SK-N-SH (cell line): Measurements from ENCODE around the gene LRRC1. TPM values are rescaled to one million over a fixed set of nuclear protein-coding genes. Genes with fewer than 3 reads are reported as not detected.

Experiments
- CTCF ChIA-PET: fragments of 300-600, 350-600 bp; formaldehyde crosslinking; extraction: SDS; loops from one replicate; lab custom pipeline; 2021; lab: Yijun Ruan, JAX
- POLR2A ChIA-PET: fragments of 350-600 bp; sonication (Branson Sonifier 250); formaldehyde crosslinking; extraction: SDS; loops from one replicate; lab custom pipeline; 2020; ENCODE audit warnings: antibody characterized with exemption, inconsistent platforms; lab: Yijun Ruan, JAX
- DNase-seq: peaks from one replicate; pipeline ENCODE4 v3.0.0; 2012
- H2AFZ ChIP-seq: fragments of 200-600 bp; sonication (generic); 2 replicates; pipeline ENCODE4 v1.8.1; 2016; ENCODE audit warnings: antibody characterized with exemption, mild to moderate bottlenecking, low read depth
- H3F3A ChIP-seq: fragments of 200-600 bp; sonication (generic); replicated peaks from 2 replicates; pipeline ENCODE3; 2016; ENCODE audit warnings: antibody characterized with exemption, mild to moderate bottlenecking; ENCODE audit not compliant: insufficient read depth
- H3K27ac ChIP-seq, 2 experiments: fragments of 200-500 bp in 1 of 2; fragments of 200-600 bp in 1 of 2; sonication (Bioruptor generic) in 1 of 2; sonication (generic), shearing (Covaris generic) in 1 of 2; 2 replicates each; pipeline versions ENCODE4 v1.5.1 to v1.6.1; 2014 to 2016; ENCODE audit warnings: low read depth in 2 of 2, inconsistent platforms in 1 of 2, low read length in 1 of 2, mild to moderate bottlenecking in 1 of 2, mixed read lengths in 1 of 2
- H3K27me3 ChIP-seq: fragments of 200-600 bp; sonication (generic), shearing (Covaris generic); 2 replicates; pipeline ENCODE4 v1.6.1; 2016; ENCODE audit warnings: mixed run types; ENCODE audit not compliant: insufficient read depth
- H3K36me3 ChIP-seq, 2 experiments: fragments of 200-500 bp in 1 of 2; fragments of 200-600 bp in 1 of 2; sonication (Bioruptor generic) in 1 of 2; sonication (generic) in 1 of 2; replicated peaks in 1 of 2; 2 replicates each; pipeline versions ENCODE3 to v1.5.1; 2014 to 2016; ENCODE audit warnings: low read length in 1 of 2, mild to moderate bottlenecking in 1 of 2; ENCODE audit not compliant: insufficient read depth in 2 of 2, control insufficient read depth in 1 of 2
- H3K4me1 ChIP-seq, 2 experiments: fragments of 200-500 bp in 1 of 2; fragments of 200-600 bp in 1 of 2; sonication (Bioruptor generic) in 1 of 2; sonication (generic), shearing (Covaris generic) in 1 of 2; 2 replicates each; pipeline versions ENCODE4 v1.5.1 to v1.6.1; 2014 to 2016; ENCODE audit warnings: low read depth in 1 of 2, low read length in 1 of 2, mixed run types in 1 of 2; ENCODE audit not compliant: insufficient read depth in 2 of 2, control insufficient read depth in 1 of 2
- H3K4me2 ChIP-seq: fragments of 200-600 bp; sonication (generic), shearing (Covaris generic); 2 replicates; pipeline ENCODE4 v1.6.1; 2017; ENCODE audit warnings: mixed run types
- H3K4me3 ChIP-seq, 2 experiments: fragments of 200-500 bp in 1 of 2; fragments of 200-600 bp in 1 of 2; sonication (Bioruptor generic) in 1 of 2; sonication (generic), shearing (Covaris generic) in 1 of 2; 2 replicates each; pipeline versions ENCODE4 v1.5.1 to v1.8.1; 2014 to 2016; ENCODE audit warnings: low read depth in 2 of 2, inconsistent platforms in 1 of 2, low read length in 1 of 2, mild to moderate bottlenecking in 1 of 2, mixed read lengths in 1 of 2, moderate library complexity in 1 of 2
- H3K79me2 ChIP-seq: fragments of 200-600 bp; sonication (generic); 2 replicates; pipeline ENCODE4 v1.8.1; 2017; ENCODE audit warnings: mild to moderate bottlenecking; ENCODE audit not compliant: insufficient read depth
- H3K9ac ChIP-seq: fragments of 200-600 bp; sonication (generic); 2 replicates; pipeline ENCODE4 v1.6.1; 2017; ENCODE audit warnings: mixed run types
- H3K9me2 ChIP-seq: fragments of 200-600 bp; sonication (generic); 2 replicates; pipeline ENCODE4 v1.6.1; 2017; ENCODE audit warnings: mixed run types
- H3K9me3 ChIP-seq: fragments of 200-600 bp; sonication (generic); 2 replicates; pipeline ENCODE4 v1.6.1; 2017; ENCODE audit warnings: mixed run types, mild to moderate bottlenecking, moderate library complexity
- H4K20me1 ChIP-seq: fragments of 200-600 bp; sonication (generic); 2 replicates; pipeline ENCODE4 v1.6.1; 2017; ENCODE audit warnings: mild to moderate bottlenecking, mixed run types; ENCODE audit not compliant: insufficient read depth
- GABPA ChIP-seq: IDR thresholded peaks from 2 replicates; pipeline ENCODE4 v1.4.0; 2012; ENCODE audit warnings: low read depth, mild to moderate bottlenecking
- IRF3 ChIP-seq: fragments of 150-350 bp; IDR thresholded peaks from 2 replicates; pipeline ENCODE4 v1.6.1; 2016; ENCODE audit warnings: mild to moderate bottlenecking, low read depth, low read length
- MEF2A ChIP-seq: IDR thresholded peaks from 2 replicates; pipeline ENCODE4 v1.4.0; 2012; ENCODE audit warnings: low read depth, borderline replicate concordance
- MXI1 ChIP-seq: IDR thresholded peaks from 2 replicates; pipeline ENCODE4 v1.6.1; 2012; ENCODE audit warnings: mild to moderate bottlenecking, low read depth, low read length, improper control_type of control experiment
- NRF1 ChIP-seq: IDR thresholded peaks from 2 replicates; pipeline ENCODE4 v1.6.1; 2012; ENCODE audit warnings: low read depth, mild to moderate bottlenecking, low read length
- POLR2AphosphoS5 ChIP-seq: IDR thresholded peaks from 2 replicates; pipeline ENCODE4 v1.6.1; 2012; ENCODE audit warnings: low read depth, low read length
- RCOR1 ChIP-seq: fragments of 150-350 bp; IDR thresholded peaks from 2 replicates; pipeline ENCODE4 v1.6.1; 2017; ENCODE audit warnings: antibody characterized with exemption, low read length
- USF1 ChIP-seq: IDR thresholded peaks from 2 replicates; pipeline ENCODE4 v1.4.0; 2012; ENCODE audit warnings: low read depth, borderline replicate concordance
- USF2 ChIP-seq: fragments of 150-350 bp; IDR thresholded peaks from 2 replicates; pipeline ENCODE4 v1.6.1; 2017; ENCODE audit warnings: antibody characterized with exemption, low read length, low read depth, borderline replicate concordance
- YY1 ChIP-seq: IDR thresholded peaks from 2 replicates; pipeline ENCODE4 v1.4.0; 2012; ENCODE audit warnings: low read depth, mild to moderate bottlenecking
- ZBTB33 ChIP-seq: IDR thresholded peaks from 2 replicates; pipeline ENCODE4 v1.4.0; 2012; ENCODE audit warnings: low read depth, borderline replicate concordance
- WGBS: methylation state at CpG from one replicate; pipeline ENCODE4 v1.1.6; 2017; ENCODE audit warnings: low lambda C conversion rate; 5-methylcytosine and 5-hydroxymethylcytosine counted together
- polyA plus RNA-seq, 3 experiments: library from polyadenylated mRNA; depleted of rRNA; stranded (reverse); fragments of >200 nt; gene quantifications; 2 replicates each; pipeline ENCODE4 v1.2.3, GENCODE V29; 2012

The LRRC1 gene
- polyA plus RNA-seq, 1 of the 3 experiments (the other 2 are of a cell fraction): 0.84 TPM

- TF ChIP-seq ZBTB33 (no peak), GABPA (no peak)
- TF ChIP-seq, all 33 proteins: peak for 0
Measured at GRCh38 chr6:53929821-53930120, 135.0 kb downstream of the LRRC1 start (continued).

GRCh38 chr6:53930330-53930729, 135.5 kb downstream of the LRRC1 start:
- H3K9me2 ChIP-seq: no peaks in the 10 kb centered on the region
- H3K9me3 ChIP-seq: no peaks in the 10 kb centered on the region
- H3K79me2 ChIP-seq: no peaks in the 10 kb centered on the region
- no peaks in the 10 kb centered on the region for H3K4me1 ChIP-seq
- H3K27me3 ChIP-seq: no peaks in the 10 kb centered on the region; the same call in 1 of the 2 replicates
- no peaks in the 10 kb centered on the region for H3K36me3 ChIP-seq
- H3F3A ChIP-seq: no peaks in the 10 kb centered on the region
- 8% methylated on average over 1 of the region's 1 CpG for WGBS
- ChIA-PET POLR2A (no interaction called here), CTCF (no interaction called here)
- no peak for DNase-seq
- no peaks in the 10 kb centered on the region for H4K20me1 ChIP-seq
- H3K27ac ChIP-seq: no peak overlapping the region
- H2AFZ ChIP-seq: no peak overlapping the region
- H3K4me2 ChIP-seq: no peak overlapping the region
- H3K9ac ChIP-seq: no peak overlapping the region
- no peak for TF ChIP-seq MXI1
- no peak for TF ChIP-seq YY1
- no peak for TF ChIP-seq IRF3
- no peak for TF ChIP-seq USF2
- no peak for TF ChIP-seq MEF2A
- TF ChIP-seq POLR2AphosphoS5: no peak
- TF ChIP-seq NRF1: no peak
- no peak overlapping the region for H3K4me3 ChIP-seq

- Histone ChIP-seq H3F3A (no peaks in the 10 kb centered on the region), H3K9me2 (no peaks in the 10 kb centered on the region), H2AFZ (no peak overlapping the region), H3K4me2 (no peak overlapping the region), H3K9me3 (no peaks in the 10 kb centered on the region), H3K4me3 (no peak overlapping the region), H3K36me3 (no peaks in the 10 kb centered on the region), H3K79me2 (no peaks in the 10 kb centered on the region), H3K9ac (no peak overlapping the region), H4K20me1 (no peaks in the 10 kb centered on the region), H3K27me3 (no peaks in the 10 kb centered on the region; the same call in 1 of the 2 replicates), H3K4me1 (no peaks in the 10 kb centered on the region), H3K27ac (no peak overlapping the region)
- ChIA-PET POLR2A (no interaction called here), CTCF (no interaction called here)
- 6% methylated on average over 3 of the region's 3 CpGs for WGBS
- DNase-seq: no peak
- TF ChIP-seq USF1 (no peak), NRF1 (no peak), RCOR1 (no peak)
Measured at GRCh38 chr6:53931086-53931485, 136.3 kb downstream of the LRRC1 start.
